OCI-LY3 (cell line): ENCODE measurements around the gene TRIM29.

Experiments used
- CTCF ChIP-seq: fragments of 200-600, 300-600 bp; sonication (generic); IDR thresholded peaks from 2 replicates; pipeline ENCODE4 v1.5.1; 2014; ENCODE audit warnings: antibody characterized with exemption, low read length, low read depth
- EZH2phosphoT487 ChIP-seq: fragments of 200-600 bp; shearing (Covaris generic); IDR thresholded peaks from 2 replicates; pipeline ENCODE4 v1.6.1; 2018; ENCODE audit warnings: antibody characterized with exemption, mixed run types, low read depth

- TF ChIP-seq CTCF: no peak
- TF ChIP-seq EZH2phosphoT487: no peak
These were observed 59.5 kb downstream of the TRIM29 start for GRCh38 chr11:120078397-120078796.
